ENCODE results near the gene ATG4D.
A peak's percentile ranks its signal among the peaks of the same experiment; 100 is the strongest.
"Not testable (repeated sequence)": the region's sequence is repeated elsewhere in the genome, so short reads cannot be mapped to it uniquely, and the experiment has no call there.

Gene ATG4D

DNA sequence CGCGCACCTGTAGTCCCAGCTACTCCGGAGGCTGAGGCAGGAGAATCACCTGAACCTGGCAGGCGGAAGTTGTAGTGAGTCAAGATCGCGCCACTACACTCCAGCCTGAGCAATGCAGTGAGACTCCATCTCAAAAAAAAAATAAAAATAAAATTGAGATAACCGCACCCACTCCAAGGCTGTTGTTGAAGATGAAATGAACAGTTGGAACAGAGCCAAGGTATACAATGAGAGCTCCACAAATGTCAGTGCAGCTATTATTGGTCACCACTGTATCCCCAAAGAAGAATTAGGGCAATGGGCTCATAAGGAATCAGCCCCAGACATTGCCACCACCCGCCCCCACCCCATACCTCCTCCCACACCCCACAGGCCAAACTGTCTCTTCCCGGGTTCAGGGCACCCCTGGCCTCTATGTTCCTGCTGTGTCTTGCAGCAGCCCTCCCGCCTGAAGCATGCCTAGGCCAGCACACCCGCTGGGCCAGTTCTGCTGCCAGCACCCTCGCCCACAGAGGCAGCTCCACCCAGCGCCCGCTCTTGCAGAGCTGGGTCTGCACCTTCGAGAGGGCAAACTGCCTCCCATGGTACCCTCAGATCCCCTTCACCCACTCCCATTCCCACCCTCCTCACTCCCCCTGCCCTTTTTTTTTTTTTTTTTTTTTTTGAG is 22.9 kb upstream of the ATG4D start:
- no peak for DNase-seq

DNA sequence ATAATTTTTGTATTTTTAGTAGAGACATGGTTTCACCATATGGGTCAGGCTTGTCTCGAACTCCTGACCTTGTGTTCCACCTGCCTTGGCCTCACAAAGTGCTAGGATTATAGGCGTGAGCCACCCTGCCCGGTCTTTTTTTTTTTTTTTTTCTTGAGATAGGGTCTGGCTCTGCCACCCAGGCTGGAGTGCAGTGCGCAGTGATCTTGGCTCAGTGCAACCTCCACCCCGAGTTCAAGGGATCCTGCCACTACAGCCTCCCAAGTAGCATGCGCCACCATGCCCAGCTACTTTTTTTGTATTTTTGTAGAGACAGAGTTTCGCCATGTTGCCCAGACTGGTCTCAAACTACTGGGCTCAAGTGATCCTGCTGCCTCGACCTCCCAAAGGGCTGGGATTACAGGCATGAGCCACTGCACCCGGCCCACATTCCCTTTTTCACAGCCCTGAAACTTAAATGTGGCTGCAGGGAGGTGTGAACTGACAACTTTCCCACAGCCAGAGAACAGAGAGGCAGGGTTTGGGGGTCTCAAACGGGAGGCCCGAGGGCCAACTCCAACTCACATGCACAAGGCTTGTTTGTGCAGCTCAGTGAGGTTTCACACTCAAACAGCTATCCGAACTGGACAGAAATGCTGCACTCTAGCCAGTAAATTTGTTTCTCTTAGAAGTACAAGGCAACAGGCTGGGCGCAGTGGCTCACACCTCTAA is 22.1 kb upstream of the ATG4D start:
- DNase-seq: no peak

DNA sequence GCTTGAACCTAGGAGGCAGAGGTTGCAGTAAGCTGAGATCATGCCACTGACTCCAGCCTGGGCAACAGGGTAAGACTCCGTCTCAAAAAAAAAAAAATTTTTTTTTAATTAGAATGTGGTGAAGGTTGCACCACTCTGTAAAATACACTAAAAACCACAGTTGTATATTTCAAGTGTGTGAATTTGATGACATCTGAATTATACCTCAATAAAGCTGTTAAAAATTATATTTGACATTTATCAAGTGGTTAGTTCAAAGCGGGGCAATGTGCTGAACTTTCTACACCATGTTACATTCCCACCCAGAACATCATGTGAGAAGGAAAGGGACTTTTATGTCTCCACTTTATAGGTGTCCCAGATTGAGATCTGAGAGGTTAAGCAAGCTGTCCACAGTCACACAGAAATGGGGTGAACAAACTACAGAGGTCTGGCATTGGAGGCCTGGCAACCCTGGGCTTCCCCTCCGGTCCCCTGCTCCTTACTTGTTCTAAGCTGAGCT is 20.5 kb upstream of the ATG4D start:
- DNase-seq: no peak

DNA sequence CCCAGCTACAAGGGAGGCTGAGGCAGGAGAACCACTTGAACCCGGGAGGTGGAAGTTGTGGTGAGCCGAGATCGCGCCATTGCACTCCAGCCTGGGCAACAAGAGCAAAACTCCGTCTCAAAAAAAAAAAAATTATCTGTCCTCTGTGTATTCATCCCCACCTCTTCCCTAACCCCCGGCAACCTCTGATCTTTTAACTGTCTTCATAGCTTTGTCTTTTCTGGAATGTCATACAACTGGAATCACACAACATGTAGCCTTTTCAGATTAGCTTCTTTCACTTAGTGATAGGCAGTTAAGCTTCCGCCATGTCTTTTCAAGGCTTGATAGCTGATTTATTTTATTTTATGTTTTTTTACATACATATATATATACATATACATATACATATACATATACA is 18.1 kb upstream of the ATG4D start:
- no peak for DNase-seq

DNA sequence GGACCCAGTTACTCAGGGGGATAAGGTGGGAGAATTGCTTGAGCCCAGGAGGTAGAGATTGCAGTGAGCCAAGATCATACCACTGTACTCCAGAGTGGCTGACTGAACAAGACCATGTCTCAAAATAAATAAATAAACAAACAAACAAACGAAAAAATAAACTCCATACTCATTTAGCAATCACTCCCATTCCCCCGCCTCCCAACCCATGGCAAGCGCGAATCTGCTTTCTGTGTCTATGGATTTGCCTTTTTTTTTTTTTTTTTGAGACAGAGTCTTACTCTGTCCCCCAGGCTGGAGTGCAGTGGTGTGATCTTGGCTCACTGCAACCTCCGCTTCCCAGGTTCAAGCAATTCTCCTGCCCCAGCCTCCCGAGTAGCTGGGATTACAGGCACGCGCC is 16.8 kb upstream of the ATG4D start:
- not testable (repeated sequence) for DNase-seq

DNA sequence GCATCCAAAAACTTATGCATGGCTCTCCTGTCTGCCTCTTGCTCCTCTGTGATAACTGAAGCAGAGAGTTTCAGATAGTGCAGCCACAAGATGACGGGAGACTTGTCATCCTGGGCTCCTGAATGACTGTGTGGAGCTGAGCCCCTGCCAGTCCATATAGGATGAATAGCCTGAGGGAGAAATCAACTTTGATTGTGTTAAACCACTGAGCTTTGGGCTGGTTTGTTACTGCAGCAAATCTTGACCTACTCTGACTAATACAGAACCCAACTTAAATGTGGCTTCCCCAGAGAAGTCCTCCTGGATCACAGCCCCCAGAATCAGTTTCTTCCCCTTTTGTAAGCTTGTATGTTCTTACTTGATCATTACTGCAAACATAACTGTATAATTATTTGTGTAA is 11.2 kb upstream of the ATG4D start:
- no peak for DNase-seq

DNA sequence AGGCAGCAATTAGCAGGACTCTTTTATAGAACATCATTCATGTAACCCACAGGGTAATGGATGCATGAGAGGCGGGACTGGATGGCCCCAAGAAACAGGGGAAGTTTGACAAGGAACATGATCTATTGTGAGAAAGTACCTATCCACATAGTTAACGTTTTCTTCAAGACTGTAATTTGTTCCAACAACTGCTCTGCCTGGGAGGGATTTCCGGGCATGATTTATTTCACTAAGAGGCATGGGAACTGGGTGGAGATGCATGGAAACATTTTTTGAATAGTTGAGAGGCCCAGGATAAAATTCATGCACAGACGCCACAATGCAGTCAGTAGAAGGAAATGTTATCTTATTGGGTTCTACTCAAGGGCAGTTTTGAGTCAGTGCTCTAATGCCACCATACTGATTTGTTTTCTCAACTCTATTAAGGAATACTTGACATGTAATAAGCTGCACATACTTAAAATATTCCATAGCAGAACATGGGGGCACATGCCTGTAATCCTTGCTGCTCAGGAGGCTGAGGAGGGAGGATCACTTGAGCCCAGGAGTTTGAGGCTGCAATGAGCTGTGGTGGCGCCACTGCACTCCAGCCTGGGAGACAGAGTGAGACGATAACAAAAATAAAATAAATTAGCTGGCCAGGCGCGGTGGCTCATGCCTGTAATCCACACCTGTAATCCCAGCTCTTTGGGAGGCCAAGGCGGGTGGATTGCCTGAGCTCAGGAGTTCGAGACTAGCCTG is 9.9 kb upstream of the ATG4D start:
- DNase-seq: no peak

DNA sequence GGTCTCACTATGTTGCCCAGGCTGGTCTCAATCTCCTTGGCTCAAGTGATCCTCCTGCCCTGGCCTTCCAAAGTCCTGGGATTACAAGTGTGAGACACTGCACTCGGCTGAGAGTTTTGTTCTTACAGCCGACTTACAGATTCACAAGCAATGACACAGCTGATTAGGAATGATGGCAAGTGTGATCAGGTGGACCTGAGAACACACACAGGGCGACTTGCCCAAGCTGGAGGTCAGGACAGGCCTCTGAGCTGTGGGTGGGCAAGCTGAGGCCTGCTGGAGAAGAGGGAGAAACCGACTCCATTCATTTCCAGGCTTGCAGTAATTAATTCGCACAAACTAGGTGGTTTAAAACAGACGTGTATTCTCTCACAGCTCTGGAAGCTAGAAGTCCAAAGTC is 8.1 kb upstream of the ATG4D start:
- DNase-seq: no peak

DNA sequence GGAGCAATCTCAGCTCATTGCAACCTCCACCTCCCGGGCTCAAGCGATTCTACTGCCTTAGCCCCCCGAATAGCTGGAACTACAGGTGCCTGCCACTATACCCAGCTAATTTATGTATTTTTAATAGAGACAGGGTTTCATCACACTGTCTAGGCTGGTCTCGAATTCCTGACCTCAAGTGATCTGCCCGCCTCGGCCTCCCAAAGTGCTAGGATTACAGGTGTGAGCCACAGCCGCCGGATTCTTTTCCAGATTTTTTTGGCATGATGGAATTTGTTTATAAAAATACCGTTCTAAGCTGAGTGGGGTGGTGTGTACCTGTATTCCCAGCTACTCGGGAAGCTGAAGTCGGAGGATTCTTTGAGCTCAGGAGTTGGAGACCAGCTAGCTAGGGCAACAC is 6.0 kb upstream of the ATG4D start:
- DNase-seq: no peak

DNA sequence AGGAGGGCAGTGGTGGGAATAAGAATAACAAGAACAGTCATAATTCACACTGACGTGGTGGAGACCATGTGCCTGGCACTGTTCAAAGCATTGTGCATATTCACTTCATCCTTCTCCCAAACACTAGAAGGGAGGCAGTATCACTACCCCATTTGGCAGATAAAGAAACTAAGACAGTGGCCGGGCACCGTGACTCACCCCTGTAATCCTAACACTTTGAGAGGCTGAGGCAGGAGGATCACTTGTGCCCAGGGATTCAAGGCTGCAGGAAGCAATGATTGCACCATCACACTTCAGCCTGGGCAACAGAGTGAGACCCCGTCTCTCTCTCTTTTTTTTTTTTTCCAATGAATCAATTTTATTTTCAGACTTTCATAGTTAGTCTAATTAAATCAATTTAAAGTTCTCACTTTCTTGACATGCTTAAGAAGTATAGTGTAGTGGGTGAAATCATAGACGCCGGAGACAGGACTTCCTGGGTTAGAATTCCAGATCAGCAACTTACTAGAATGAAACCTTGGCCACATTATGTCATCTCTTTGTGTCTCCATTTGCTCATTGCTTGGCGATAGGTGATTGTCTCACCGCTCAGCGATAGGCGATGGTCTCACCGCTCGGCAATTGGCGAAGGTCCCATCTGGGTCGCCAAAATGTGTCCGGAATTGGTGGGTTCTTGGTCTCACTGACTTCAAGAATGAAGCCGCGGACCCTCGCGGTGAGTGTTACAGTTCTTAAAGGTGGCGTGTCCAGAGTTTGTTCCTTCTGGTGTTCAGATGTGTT is 5.3 kb upstream of the ATG4D start:
- DNase-seq: no peak

DNA sequence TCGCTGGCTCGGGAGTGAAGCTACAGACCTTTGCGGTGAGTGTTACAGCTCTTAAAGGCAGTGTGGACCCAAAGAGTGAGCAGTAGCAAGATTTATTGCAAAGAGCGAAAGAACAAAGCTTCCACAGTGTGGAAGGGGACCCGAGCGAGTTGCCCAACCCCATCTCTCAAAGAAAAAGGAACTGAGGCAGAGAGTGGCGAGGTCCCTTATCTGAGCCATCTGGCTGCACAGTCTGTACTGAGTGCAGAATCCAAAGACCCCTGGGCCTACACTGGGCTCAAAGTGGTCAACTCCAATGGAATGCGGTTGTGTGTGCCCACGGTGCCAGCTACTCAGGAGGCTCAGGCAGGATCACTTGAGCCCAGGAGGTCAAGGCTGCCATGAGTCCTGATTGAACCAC is 4.7 kb upstream of the ATG4D start:
- DNase-seq: not testable (repeated sequence)

DNA sequence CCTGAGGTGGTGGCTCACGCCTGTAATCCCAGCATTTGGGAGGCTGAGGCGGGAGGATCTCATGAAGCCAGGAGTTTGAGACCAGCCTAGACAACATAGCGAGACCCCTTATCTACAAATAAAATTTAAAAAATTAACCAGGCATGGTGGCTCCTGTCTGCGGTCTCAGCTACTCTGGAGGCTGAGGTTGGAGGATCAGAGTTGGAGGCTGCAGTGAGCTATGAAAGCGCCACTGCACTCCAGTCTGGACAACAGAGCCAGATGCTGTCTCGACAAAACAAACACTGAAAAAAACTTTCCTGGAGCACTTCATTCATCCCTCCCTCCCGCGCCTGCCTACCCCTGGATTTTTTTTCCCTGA is 665 bp upstream of the ATG4D start:
- no peak for DNase-seq

DNA sequence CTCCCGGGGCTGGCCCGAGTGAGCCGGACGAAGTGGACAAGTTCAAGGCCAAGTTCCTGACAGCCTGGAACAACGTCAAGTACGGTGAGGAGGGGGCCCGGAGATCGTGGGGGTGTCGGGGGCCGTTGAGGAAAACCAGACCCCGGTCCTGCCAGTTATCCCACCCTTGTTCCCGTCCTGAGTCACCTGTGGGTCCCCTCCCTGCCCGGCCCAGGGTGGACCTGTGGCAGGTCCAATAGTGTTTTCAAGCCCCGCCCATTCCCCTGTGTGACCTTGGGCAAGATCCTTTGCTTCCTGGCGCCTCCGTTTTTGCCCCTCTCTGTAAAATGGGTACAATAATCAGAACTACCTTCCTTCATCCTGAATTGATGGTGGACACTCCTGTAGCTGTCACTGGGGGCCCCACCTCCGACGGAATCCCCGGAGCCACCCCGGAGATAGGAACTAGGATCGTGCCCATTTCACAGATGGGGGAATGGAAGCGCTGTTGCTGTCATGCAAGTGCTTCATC is 593 bp downstream of the ATG4D start:
- no peak for DNase-seq

DNA sequence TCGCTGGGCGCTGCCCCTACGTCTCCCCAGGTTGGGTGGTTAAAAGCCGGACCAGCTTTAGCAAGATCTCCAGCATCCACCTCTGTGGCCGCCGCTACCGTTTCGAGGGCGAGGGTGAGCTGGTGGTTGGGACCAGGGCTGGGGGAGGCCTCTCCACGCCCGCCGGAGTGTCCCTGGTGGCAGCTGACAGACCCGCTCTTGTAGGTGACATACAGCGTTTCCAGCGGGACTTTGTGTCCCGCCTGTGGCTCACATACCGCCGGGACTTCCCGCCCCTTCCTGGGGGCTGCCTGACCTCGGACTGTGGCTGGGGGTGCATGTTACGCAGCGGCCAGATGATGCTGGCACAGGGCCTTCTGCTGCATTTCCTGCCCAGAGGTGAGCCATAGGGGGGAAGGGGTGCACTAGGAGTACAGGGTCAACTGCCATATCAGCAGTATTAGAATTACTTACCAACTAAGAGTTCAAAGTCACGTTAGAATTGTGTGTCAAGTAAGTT is 1.1 kb downstream of the ATG4D start:
- DNase-seq: no peak

DNA sequence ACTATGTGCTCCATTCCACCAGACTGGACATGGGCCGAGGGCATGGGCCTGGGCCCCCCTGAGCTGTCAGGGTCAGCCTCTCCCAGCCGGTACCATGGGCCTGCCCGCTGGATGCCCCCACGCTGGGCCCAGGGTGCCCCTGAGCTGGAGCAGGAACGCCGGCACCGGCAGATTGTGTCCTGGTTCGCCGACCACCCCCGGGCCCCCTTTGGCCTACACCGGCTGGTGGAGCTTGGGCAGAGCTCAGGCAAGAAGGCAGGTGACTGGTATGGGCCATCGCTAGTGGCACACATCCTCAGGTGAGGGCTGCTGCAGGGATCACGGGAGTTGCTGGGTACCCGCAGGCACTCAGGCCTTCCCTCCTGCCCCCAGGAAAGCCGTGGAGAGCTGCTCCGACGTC is 3.1 kb downstream of the ATG4D start:
- DNase-seq: no peak

DNA sequence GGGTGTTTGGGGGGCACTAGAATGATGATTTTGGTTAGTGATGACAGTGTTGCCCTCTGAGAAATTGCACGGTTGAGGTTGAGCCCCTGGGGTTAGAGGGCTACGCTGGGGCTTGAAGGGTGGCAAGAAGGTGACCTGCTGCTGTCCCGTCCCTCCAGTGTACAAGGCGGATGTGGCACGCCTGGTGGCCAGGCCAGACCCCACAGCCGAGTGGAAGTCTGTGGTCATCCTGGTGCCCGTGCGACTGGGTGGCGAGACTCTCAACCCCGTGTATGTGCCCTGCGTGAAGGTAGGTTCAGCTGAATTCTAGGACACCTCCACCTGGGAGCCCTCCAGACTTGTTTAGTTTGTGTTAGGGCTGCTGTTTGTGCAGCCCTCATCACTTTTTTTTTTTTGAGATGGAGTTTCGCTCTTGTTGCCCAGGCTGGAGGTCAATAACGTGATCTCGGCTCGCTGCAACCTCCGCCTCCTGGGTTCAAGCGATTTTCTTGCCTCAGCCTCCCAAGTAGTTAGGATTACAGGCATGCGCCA is 5.1 kb downstream of the ATG4D start:
- no peak for DNase-seq

DNA sequence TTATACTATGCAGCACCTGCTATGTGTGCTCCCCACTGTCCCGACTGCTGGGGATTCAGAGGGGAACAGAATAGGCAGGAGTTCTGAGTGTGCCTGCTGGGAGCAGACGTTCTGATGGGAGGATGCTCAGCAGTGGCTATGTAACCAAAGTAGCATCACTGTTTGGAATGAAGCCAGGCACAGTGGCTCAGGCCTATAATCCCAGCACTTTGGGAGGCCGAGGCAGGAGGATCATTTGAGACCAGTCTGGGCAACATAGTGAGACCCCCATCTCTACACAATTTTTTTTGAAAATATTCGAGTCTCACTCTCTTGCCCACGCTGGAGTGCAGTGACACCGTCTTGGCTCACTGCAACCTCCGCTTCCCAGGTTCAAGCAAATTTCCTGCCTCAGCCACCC is 6.0 kb downstream of the ATG4D start:
- no peak for DNase-seq

DNA sequence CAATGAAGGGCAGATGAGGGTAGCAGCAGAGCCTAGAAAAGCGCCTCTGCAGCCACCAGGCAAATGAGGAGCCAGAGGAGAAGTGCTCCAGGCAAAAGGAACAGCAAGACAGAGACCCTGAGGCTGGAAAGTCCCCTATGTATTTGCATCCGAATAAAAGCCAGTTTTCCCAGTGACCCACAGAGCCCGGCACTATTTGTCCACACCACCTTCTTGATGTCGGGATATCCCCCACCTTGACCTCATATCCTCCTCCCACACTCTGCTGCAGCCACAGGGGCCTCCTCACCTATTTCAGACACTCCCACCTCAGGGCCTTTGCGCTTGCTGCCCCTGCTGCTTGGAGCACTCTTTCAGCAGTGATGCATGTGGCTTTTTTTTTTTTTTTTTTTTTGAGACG is 6.6 kb downstream of the ATG4D start:
- no peak for DNase-seq

DNA sequence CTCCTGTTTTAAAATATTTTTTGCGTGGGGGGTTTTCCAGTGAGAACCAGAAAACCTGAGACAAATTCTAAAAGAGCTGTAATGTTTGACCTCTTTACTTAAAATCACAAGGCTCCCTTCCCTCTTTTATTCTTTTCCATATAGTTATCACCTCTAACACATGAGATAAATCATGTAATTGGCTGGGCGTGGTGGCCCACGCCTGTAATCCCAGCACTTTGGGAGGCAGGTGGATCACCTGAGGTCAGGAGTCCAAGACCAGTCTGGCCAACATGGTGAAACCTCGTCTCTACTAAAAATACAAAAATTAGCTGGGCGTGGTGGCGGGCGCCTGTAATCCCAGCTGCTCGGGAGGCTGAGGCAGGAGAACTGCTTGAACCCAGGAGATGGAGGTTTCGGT is 7.3 kb downstream of the ATG4D start:
- not testable (repeated sequence) for DNase-seq

DNA sequence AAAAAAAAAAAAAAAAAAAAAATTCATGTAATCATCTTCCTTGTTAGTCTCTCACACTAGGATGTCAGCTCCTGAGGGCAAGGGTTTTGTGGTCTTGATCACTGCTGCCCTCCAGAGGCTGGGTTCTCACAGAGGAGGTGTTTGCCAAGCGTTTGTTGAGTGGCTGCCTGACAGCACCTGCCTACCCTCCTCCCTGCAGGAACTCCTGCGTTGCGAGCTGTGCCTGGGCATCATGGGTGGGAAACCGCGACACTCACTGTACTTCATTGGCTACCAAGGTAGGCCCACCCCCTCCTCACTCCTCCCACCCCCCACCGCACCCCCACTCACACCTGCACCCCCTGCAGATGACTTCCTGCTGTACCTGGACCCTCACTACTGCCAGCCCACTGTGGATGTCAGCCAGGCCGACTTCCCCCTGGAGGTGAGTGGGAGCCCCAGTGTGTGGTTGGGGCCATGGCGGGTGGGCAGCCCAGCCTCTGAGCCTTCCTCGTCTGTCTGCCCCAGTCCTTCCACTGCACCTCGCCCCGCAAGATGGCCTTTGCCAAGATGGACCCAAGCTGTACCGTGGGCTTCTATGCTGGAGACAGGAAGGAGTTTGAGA is 8.1 kb downstream of the ATG4D start:
- DNase-seq: peak; percentile 53

DNA sequence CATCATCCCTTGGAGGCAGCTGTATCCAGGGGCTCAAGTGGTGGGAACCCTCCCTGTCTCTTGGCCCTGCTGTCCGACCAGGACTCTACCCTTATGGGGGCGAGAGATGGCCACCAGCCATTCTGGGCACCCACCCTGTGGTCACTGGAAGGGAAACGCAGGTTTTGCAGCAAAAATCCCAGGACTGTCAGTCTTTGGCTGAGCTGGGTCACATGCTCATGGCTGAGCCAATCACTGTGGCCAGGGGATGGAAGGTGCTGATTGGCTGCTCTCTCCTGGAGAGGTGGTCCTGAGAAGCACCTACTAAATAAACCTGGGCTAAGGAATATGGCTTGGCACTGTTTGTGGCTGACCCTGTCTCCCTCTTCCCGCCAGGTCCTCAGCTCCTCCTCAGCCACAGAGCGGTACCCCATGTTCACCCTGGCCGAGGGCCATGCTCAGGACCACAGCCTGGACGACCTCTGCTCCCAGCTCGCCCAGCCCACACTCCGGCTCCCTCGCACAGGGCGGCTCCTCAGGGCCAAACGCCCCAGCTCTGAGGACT is 8.9 kb downstream of the ATG4D start:
- DNase-seq: no peak
